Liver (tissue), 9 donors: ENCODE results near the gene SGMS1. TPM values are rescaled to one million over a fixed set of nuclear protein-coding genes. Genes with fewer than 3 reads are reported as not detected.

Experiments
- DNase-seq: peaks from one replicate; pipeline ENCODE4 v3.0.0-alpha.2; 2017; ENCODE audit warnings: low spot score
- H3K27ac ChIP-seq, 2 donors: one replicate each; pipeline ENCODE4 v1.7.0; 2013; ENCODE audit warnings: inconsistent platforms in 2 of 2, low read length in 2 of 2, control low read depth in 1 of 2, low read depth in 1 of 2, mild to moderate bottlenecking in 1 of 2
- H3K27me3 ChIP-seq, 4 donors: one replicate each; pipeline versions ENCODE4 v1.6.1 to v1.7.0; 2013; ENCODE audit warnings: low read length in 3 of 4, inconsistent platforms in 1 of 4, mild to moderate bottlenecking in 1 of 4, moderate library complexity in 1 of 4; ENCODE audit not compliant: control insufficient read depth in 4 of 4, insufficient read depth in 4 of 4
- H3K36me3 ChIP-seq, 4 donors: one replicate each; pipeline versions ENCODE4 v1.6.1 to v1.7.0; 2013; ENCODE audit warnings: low read length in 3 of 4, mild to moderate bottlenecking in 3 of 4, low read depth in 1 of 4, moderate library complexity in 1 of 4; ENCODE audit not compliant: control insufficient read depth in 4 of 4, insufficient read depth in 3 of 4
- H3K4me1 ChIP-seq, 4 donors: one replicate each; pipeline versions ENCODE4 v1.6.1 to v1.7.0; 2013; ENCODE audit warnings: low read length in 3 of 4, mild to moderate bottlenecking in 3 of 4, moderate library complexity in 1 of 4; ENCODE audit not compliant: control insufficient read depth in 4 of 4, insufficient read depth in 4 of 4
- H3K4me3 ChIP-seq, 3 donors: one replicate each; pipeline versions ENCODE4 v1.6.1 to v1.7.0; 2013; ENCODE audit warnings: low read length in 3 of 3, control low read depth in 1 of 3, low read depth in 1 of 3, mild to moderate bottlenecking in 1 of 3
- H3K9ac ChIP-seq, 2 donors: one replicate each; pipeline ENCODE4 v1.7.0; 2013; ENCODE audit warnings: low read length in 2 of 2, mild to moderate bottlenecking in 2 of 2, moderate library complexity in 2 of 2, control low read depth in 1 of 2, low read depth in 1 of 2
- H3K9me3 ChIP-seq, 4 donors: one replicate each; pipeline versions ENCODE4 v1.6.1 to v1.7.0; 2013; ENCODE audit warnings: low read length in 3 of 4; ENCODE audit not compliant: control insufficient read depth in 4 of 4
- CTCF ChIP-seq: fragments of 150-350 bp; IDR thresholded peaks from 2 replicates; pipeline ENCODE4 v1.5.1; 2017; ENCODE audit warnings: improper control_type of control experiment, low read depth, low read length; ENCODE audit not compliant: missing input control
- EGR1 ChIP-seq, 2 donors: IDR thresholded peaks; 2 replicates each; pipeline ENCODE4 v1.6.1; 2016 to 2018; ENCODE audit warnings: antibody characterized with exemption in 2 of 2, low read depth in 2 of 2
- FOXA1 ChIP-seq: IDR thresholded peaks from 2 replicates; pipeline ENCODE4 v1.6.1; 2016; ENCODE audit warnings: antibody characterized with exemption
- GABPA ChIP-seq, 2 donors: IDR thresholded peaks in 1 of 2; conservative IDR thresholded peaks in 1 of 2; 2 replicates each; pipeline ENCODE4 v1.6.1; 2016; ENCODE audit warnings: antibody characterized with exemption in 2 of 2, mild to moderate bottlenecking in 1 of 2, moderate library complexity in 1 of 2
- HNF4A ChIP-seq, 2 donors: conservative IDR thresholded peaks; 2 replicates each; pipeline ENCODE4 v1.6.1; 2016; ENCODE audit warnings: antibody characterized with exemption in 2 of 2, mild to moderate bottlenecking in 2 of 2
- HNF4G ChIP-seq: IDR thresholded peaks from 2 replicates; pipeline ENCODE4 v1.6.1; 2016; ENCODE audit warnings: antibody characterized with exemption
- JUND ChIP-seq, 2 donors: IDR thresholded peaks; 2 replicates each; pipeline ENCODE4 v1.6.1; 2016; ENCODE audit warnings: antibody characterized with exemption in 2 of 2
- MAX ChIP-seq: IDR thresholded peaks from 2 replicates; pipeline ENCODE4 v1.6.1; 2016; ENCODE audit warnings: antibody characterized with exemption
- NR2F2 ChIP-seq: IDR thresholded peaks from 2 replicates; pipeline ENCODE4 v1.6.1; 2016; ENCODE audit warnings: antibody characterized with exemption
- RAD21 ChIP-seq, 2 donors: IDR thresholded peaks; 2 replicates each; pipeline ENCODE4 v1.6.1; 2016; ENCODE audit warnings: antibody characterized with exemption in 2 of 2, mild to moderate bottlenecking in 2 of 2
- RXRA ChIP-seq, 2 donors: IDR thresholded peaks; 2 replicates each; pipeline ENCODE4 v1.6.1; 2017 to 2018; ENCODE audit warnings: antibody characterized with exemption in 2 of 2, mild to moderate bottlenecking in 1 of 2
- SP1 ChIP-seq: IDR thresholded peaks from 2 replicates; pipeline ENCODE4 v1.6.1; 2018; ENCODE audit warnings: antibody characterized with exemption, mild to moderate bottlenecking
- TAF1 ChIP-seq: conservative IDR thresholded peaks from 2 replicates; pipeline ENCODE4 v1.6.1; 2016; ENCODE audit warnings: antibody characterized with exemption, mild to moderate bottlenecking
- YY1 ChIP-seq: IDR thresholded peaks from 2 replicates; pipeline ENCODE4 v1.6.1; 2016; ENCODE audit warnings: antibody characterized with exemption, mild to moderate bottlenecking
- ZBTB33 ChIP-seq: IDR thresholded peaks from 2 replicates; pipeline ENCODE4 v1.6.1; 2016; ENCODE audit warnings: antibody characterized with exemption
- WGBS: extraction: QIAGEN DNeasy Blood & Tissue Kit; methylation state at CpG from one replicate; pipeline ENCODE4 v1.1.7; 2013; 5-methylcytosine and 5-hydroxymethylcytosine counted together
- polyA plus RNA-seq, 2 donors: library from polyadenylated mRNA; stranded (reverse) in 1 of 2; unstranded in 1 of 2; fragments of 200-250 nt in 1 of 2; fragments of >200 nt in 1 of 2; fragmentation: Nextera tagmentation in 1 of 2; extraction: Ambion mirVana in 1 of 2; gene quantifications; one replicate each; pipeline versions ENCODE4 v1.2.1 to v1.2.3, GENCODE V29; 2013 to 2015
- total RNA-seq, 2 donors: library from RNA; depleted of rRNA; stranded (reverse); fragments of >200 nt; gene quantifications; one replicate each; pipeline ENCODE4 v1.2.3, GENCODE V29; 2014
- TF ChIP-seq, protein P1 (sequence below): IDR thresholded peaks from 2 replicates; pipeline ENCODE4 v1.6.1; 2016; ENCODE audit warnings: antibody characterized with exemption
- donor health status: healthy.
- donor health status: healthy.
- donor health status: healthy.
- donor health status: healthy.
- donor health status: healthy.

The SGMS1 gene
- total and polyA plus RNA-seq, 4 donors, result 6.8 to 98.2 (median 21.1) TPM

DNA sequence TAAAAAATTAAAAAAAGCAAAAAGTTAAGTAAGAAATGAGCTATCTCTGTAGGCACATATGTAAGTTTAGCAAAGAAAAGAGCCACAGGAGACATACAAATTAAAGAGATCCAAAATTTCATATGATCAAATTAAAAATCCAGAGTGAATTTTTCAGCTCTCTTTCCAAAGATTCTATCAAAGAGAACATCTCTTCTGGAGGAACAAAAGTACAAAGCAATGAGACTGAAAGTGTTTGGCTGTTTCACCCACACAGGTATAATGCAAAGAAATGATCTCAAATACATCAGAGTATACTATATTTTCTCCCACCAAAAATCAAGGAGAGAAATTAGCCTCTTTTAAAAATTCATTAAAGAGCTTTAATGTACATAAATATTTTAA lies 297.6 kb downstream of the SGMS1 start:
- H3K4me1 ChIP-seq, result no peaks in the 10 kb centered on the region
- peaks cover 0 to 6% (median 1%) of the 10 kb centered on the region in 4 donors for H3K36me3 ChIP-seq
- H3K27me3 ChIP-seq, result no peaks in the 10 kb centered on the region
- no peak overlapping the region for H3K4me3 ChIP-seq
- TF ChIP-seq ZBTB33 (no peak), GABPA (IDR thresholded peaks at IDR 0.05 in 1 of 2, conservative IDR thresholded peaks at IDR 0.05 in 1 of 2) (no peak), SP1 (no peak), RAD21 (IDR thresholded peaks at IDR 0.05) (no peak), RXRA (IDR thresholded peaks at IDR 0.05) (no peak), EGR1 (IDR thresholded peaks at IDR 0.05; ENCODE audit: low read depth in 2 of 2) (no peak), FOXA1 (no peak), CTCF (no peak), MAX (no peak), YY1 (no peak), NR2F2 (no peak), HNF4A (conservative IDR thresholded peaks at IDR 0.05) (no peak), JUND (IDR thresholded peaks at IDR 0.05) (no peak), HNF4G (no peak), TAF1 (no peak)
- TF ChIP-seq, protein P1, sequence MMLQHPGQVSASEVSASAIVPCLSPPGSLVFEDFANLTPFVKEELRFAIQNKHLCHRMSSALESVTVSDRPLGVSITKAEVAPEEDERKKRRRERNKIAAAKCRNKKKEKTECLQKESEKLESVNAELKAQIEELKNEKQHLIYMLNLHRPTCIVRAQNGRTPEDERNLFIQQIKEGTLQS, result no peak
- no peak overlapping the region for H3K27ac ChIP-seq
- no peak for DNase-seq
- no peaks in the 10 kb centered on the region for H3K9me3 ChIP-seq
- no peak overlapping the region for H3K9ac ChIP-seq

- H3K4me3 ChIP-seq, result no peak overlapping the region
- no peaks in the 10 kb centered on the region for H3K27me3 ChIP-seq
- H3K27ac ChIP-seq, result no peak overlapping the region
- no peak for DNase-seq
- no peak overlapping the region for H3K9ac ChIP-seq
- WGBS, result 74% methylated on average over 6 of the region's 6 CpGs
- no peaks in the 10 kb centered on the region for H3K9me3 ChIP-seq
- H3K36me3 ChIP-seq, result peaks cover 0 to 6% (median 1%) of the 10 kb centered on the region in 4 donors
- H3K4me1 ChIP-seq, result no peaks in the 10 kb centered on the region
- TF ChIP-seq SP1, result no peak
- TF ChIP-seq TAF1, result no peak
- no peak for TF ChIP-seq YY1
- no peak for TF ChIP-seq RAD21 (IDR thresholded peaks at IDR 0.05)
- no peak for TF ChIP-seq MAX
- TF ChIP-seq JUND (IDR thresholded peaks at IDR 0.05), result no peak
- TF ChIP-seq CTCF, result no peak
- TF ChIP-seq FOXA1, result no peak
- TF ChIP-seq HNF4A (conservative IDR thresholded peaks at IDR 0.05), result no peak
- TF ChIP-seq, protein P1, result no peak
- no peak for TF ChIP-seq ZBTB33
- no peak for TF ChIP-seq GABPA (IDR thresholded peaks at IDR 0.05 in 1 of 2, conservative IDR thresholded peaks at IDR 0.05 in 1 of 2)
- TF ChIP-seq EGR1 (IDR thresholded peaks at IDR 0.05; ENCODE audit: low read depth in 2 of 2), result no peak
- no peak for TF ChIP-seq HNF4G
Observed at GRCh38 chr10:50325449-50326171, 298.1 kb downstream of the SGMS1 start.
